Stimulated activated CD4-positive, alpha-beta T cell treated with anti-CD3 and anti-CD28 coated beads, Interleukin-4, amount 100 ng/mL, for 1 hour (primary cell): Measurements from ENCODE around the gene CARMIL3.
"Not testable (repeated sequence)": the region's sequence is repeated elsewhere in the genome, so short reads cannot be mapped to it uniquely, and the experiment has no call there.

ENCODE experiments used
- DNase-seq: peaks from one replicate; pipeline ENCODE4 v3.0.0-alpha.2; 2020

Gene CARMIL3

DNA sequence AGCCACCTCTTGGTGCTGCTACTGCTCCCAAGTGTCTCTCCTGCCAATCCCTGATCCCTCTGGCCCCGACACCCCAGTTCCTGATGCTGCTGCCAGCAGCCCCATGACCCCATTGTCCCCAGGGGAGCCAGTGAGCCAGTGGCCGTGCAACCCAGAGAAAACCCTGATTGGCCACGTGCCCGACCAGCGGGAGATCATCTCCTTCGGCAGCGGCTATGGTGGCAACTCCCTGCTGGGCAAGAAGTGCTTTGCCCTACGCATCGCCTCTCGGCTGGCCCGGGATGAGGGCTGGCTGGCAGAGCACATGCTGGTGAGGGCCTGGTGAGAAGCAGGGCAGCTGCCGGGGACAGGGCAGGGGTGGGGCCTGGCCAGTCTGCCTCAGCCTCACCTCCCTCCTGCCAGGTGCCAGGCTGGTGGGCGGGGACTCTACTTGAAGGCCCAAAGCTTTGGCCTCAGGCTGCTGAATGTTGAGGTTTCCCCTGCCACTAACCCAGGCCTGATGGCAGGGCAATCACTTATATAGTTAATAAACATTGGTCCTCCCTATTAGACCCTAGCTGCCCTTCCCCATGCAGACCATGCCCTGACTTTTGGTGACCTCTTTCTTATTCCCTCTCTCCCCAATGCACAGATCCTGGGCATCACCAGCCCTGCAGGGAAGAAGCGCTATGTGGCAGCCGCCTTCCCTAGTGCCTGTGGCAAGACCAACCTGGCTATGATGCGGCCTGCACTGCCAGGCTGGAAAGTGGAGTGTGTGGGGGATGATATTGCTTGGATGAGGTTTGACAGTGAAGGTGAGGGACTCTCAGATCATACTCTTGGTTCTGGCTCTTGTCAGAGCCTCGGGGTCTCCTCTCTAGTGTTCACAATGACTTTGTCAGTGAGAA, 47.4 kb downstream of the CARMIL3 start:
- no peak for DNase-seq

DNA sequence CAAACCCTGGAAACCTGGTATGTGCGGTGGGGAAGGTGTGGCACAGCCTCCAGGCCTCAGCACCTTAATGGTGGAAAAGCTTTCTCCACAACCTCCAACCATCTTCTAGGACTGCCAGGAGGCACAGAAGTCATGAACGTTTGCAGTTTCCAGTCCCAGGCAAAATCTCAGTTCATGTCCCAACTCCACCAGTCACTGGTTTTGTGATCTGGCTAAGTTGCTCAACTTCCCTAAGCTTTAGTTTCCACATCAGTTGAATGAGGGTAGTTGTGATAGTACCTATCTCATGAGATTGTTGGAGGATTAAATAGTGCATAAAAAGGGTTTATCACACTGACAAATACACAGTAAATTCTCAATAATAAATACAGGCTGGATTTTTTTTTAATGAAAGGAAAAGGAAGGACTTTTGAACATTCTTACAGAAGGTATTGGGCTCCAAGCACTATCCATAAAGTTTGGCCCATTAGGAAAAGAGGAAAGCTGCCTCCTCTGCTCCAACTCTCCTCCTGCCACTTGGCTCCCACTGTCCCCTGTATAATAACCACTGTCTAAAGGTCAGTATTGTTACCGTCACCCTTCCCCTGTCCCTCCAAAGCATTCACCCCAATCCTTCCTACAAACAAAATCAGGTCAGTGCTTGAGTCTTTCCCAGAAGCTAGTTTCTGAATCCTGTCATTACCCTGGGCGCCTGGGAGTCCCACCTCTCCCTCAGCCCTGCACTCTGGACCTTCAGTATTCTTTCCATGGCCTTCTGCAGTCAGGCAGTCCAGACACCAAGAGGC, 48.6 kb downstream of the CARMIL3 start:
- DNase-seq = no peak

DNA sequence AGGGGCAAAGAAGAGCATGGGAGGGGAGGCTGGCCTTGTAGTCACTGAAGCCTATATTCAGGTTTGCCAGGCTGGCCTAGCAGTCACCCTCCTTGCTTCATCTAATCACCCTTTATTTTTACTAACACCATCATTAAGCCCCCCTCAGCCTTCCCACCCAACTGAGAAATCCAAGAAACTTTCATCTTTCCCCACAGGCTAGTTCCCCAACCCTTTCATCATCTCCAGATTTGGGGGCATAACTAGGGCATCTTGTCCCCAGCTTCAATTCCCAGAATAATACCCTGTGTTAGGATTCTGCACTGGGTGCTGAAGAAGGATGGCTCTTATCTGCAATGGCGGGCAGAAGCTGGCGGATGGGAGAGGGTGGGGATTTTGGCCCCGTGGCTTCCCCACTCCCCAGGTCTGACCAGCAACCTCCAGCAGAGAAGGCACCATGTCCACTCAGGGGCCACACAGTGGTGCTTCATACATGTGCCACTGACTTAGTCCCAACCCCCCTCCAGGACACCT, 49.2 kb downstream of the CARMIL3 start:
- no peak for DNase-seq

DNA sequence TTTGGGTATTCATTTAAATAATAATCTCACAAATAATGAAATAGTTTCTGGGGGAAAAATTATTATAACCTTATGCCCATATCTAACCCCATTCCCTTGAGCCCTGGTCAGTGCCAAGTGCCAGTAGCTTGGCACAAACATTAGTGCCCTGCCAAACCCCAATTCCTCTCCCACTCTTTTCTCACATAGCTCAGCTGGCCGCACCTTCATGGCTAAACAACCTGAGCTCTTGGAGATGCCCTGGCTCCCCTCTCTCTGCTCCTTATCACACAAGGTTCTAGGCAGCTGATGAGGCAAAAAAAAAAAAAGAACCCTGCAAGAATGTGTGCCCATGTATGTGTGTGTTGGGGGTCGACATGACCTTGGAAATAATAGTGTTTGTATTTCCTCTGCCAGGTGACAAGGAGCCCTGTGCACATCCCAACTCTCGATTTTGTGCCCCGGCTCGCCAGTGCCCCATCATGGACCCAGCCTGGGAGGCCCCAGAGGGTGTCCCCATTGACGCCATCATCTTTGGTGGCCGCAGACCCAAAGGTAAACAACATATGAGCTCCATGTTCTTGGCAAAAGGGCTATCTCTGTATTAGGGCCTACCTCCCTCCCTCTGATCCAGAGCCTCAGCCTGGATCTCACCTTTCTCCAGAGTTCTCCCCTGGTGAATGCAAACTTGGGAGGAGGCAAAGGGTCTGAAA, 50.7 kb downstream of the CARMIL3 start:
- DNase-seq = no peak

DNA sequence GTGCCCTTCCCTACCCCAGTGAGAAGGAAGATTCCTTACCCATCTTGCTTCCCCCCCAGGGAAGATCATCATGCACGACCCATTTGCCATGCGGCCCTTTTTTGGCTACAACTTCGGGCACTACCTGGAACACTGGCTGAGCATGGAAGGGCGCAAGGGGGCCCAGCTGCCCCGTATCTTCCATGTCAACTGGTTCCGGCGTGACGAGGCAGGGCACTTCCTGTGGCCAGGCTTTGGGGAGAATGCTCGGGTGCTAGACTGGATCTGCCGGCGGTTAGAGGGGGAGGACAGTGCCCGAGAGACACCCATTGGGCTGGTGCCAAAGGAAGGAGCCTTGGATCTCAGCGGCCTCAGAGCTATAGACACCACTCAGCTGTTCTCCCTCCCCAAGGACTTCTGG, 51.6 kb downstream of the CARMIL3 start:
- no peak for DNase-seq

DNA sequence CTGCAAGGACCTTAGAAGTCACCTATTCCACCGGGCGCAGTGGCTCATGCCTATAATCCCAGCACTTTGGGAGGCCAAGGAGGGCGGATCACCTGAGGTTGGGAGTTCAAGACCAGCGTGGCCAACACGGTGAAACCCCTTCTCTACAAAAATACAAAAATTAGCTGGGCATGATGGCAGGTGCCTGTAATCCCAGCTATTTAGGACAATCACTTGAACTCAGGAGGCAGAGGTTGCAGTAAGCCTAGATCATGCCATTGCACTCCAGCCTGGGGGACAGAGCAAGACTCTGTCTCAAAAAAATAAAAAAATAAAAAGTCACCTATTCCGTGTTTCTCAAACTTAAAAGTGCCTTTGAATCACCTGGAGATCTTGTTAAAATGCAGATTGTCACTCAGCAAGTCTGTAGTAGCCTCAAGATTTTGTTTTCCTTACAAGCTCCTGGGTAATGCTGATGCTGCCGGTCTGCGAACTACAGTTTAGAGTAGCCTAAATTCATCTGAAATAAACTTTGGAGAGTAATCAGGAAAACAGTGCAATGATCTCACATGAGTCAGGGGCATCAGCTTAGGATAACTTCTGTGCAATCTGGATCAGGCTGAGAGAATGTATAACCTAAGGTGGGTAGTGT, 53.9 kb downstream of the CARMIL3 start:
- not testable (repeated sequence) for DNase-seq

DNA sequence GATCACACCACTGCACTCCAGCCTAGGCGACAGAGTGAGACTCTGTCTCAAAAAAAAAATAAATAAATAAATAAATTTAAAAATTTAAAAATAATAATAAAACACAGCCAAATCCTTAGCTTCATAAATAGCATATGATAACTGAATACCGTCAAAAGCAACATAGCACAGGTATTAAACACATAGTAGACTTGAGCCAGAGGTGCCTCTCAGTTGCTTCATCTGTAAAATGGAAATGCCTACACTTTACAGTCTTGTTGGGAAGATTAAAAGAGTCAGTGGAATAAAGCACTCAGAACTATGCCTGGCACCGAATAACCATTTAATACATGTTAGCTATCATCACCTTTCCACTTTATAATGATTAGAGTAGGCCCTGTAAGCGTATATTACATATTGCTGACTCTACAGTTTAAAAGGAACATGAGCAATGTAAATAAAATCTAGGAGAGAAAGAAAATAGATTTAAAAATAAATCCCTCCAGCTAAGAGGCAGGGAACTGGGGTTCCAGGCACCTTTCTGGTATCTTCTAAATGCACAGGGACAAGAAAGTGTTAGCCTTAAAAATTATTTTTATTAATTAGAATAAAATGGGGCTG, 55.0 kb downstream of the CARMIL3 start:
- DNase-seq = no peak

DNA sequence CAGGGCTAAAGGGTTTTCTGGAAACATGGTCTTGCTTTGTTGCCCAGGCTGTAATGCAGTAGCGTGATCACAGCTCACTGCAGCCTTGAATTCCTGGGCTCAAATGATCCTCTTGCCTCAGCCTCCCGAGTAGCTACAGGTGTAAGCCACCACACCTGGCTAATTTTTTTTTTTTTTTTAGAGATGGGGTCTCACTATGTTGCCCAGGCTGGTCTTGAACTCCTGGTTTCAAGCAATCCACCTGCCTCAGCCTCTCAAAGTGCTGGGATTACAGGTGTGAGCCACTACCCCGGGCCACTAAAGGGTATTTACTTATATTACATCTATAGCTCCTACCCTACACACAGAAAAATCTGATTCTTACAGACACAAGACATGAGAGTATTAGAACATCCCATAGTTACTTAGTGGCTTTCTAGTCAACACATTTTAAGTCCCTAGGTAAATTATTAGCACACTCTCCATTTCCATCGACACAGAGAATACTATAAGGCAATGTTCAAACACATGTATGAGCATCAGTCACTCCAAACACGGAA, 56.6 kb downstream of the CARMIL3 start:
- no peak for DNase-seq

DNA sequence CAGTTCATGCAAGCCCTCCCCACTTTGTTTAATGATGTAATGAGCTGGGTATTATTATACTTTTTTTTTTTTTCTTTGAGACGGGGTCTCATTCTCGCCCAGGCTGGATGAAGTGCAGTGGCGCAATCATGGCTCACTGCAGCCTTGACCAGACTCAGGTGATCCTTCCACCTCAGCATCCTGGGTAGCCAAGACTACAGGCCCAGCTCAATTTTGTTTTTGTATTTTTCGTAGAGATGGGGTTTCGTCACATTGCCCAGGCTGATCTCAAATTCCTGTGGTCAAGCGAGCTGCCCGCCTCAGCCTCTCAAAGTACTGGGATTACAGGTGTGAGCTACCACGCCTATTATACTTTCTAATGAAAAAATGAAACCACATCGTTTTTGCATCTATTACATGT, 58.3 kb downstream of the CARMIL3 start:
- DNase-seq = no peak

DNA sequence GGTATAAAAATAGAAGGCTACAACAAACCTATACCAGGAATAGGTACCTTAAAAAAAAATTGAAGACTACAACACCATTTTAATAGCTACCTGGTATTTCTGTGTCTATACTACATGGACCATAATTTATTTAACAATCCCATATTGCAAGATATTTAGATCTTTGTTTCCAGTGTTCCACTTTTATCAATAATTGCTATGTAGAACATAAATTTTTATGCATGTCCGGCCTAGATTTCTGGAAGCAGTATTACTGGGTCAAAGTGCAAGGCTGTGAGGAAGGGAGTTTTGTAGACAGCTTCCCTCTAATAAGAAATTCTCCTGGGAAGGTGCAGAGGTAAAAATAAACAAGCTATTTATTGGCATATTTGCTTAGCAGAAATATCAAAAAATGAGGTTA, 58.7 kb downstream of the CARMIL3 start:
- no peak for DNase-seq

DNA sequence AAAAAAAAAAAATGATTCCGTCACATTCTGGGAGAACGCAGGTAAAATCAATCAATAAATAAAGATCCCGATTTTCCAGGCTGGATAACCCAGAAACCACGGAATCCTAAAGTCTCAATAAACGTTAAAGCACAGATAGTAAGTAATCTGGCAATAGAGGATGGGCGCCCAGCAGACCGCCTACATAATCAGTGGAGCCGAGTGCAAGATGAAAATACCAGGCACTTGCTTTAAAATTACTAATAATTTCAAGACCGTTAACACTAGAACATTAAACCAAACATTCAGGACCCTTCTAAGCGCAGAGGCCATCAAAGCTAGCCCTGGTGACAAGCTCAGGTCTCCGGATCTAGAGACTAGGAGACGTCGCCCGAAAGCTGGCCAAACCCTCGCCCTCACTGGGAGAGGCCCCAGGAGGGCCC, 61.6 kb downstream of the CARMIL3 start:
- no peak for DNase-seq

DNA sequence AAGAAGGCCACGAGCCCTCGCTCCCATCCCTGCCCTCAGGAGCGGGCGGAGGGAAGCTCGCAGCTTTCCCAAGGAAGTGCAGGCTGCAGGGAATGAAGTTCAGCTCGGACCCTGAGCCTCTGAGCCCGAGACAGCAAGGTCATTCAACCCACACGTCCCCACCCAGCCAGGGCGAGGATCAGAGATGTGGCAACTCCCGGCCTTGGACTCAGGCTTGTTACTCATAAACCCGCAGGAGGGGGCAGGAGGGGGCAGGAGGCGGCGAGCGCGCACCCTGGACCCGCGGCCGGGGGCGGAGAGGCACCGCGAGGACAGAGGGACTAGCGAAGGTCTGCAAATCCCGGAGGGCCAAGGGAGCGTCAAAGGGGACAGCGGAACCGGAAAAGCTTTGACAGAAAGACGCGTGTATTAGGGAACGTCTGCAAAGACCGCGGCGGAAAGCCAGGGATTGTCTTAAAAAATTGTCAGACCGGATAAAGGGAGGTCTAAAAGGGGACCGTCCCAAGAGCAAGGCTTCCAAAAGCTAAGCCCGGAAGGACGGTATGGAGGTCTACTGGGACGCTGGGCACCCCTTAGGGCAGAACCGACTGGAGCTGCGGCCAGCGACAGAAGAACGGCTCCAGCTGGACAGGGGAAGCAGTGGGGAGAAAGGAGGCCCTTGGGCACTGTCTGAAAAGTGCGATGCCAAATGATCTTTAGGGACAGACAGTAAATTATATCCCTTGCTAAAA, 62.2 kb downstream of the CARMIL3 start:
- peak; percentile 69 for DNase-seq

DNA sequence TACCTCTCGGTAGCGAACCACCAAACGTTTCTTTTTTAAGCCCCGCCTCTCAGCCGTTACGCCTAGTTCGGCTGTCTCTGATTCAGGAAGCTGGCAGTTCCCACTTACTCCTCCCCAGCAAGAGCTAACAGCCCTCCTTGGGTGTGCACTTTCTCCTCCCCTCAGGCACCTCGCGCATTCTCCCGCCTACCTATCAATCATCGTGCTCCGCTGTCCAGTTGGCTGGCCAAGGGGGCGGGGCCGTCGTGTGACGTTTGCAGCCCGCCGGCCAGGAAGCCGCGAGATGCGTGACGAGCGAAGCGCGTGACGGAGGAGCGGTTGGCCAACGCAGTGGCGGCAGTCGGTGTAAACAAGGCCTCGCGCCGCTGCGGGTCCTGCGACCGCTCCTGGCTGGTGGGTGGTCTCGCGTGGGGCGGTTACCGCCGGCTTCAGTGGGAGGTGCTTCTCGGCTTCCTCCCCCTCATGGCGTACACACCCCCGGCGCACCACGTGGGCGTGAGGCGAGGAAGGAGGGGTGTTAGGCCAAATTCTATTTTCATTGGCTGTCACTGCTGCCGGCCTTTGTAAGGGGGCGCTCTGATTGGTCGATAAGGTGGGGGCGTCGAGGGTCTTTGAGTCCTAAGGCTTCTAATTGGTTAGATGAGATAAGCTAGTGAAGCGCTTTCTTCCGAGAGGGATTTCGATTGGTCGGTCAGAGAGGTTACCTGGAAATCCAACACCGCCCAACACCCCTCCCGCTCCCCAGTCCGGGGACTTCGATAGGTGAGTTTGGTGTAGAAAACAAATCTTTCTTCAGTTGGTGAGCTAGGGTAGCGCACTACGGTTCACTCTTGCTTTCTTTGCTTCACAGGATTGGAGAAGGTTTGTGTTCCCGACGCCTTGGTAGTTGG, 63.0 kb downstream of the CARMIL3 start, which contains the start of the genes DCAF11 and NRL:
TSS of gene DCAF11 (plus strand) at position 246 of the 890 bp plus-strand sequence. CDS start 818 bp downstream, outside the sequence.
TSS of gene NRL (minus strand) at position 418 of the 890 bp plus-strand sequence. CDS start 32,101 bp downstream, outside the sequence.
- DNase-seq = peak; percentile 97

DNA sequence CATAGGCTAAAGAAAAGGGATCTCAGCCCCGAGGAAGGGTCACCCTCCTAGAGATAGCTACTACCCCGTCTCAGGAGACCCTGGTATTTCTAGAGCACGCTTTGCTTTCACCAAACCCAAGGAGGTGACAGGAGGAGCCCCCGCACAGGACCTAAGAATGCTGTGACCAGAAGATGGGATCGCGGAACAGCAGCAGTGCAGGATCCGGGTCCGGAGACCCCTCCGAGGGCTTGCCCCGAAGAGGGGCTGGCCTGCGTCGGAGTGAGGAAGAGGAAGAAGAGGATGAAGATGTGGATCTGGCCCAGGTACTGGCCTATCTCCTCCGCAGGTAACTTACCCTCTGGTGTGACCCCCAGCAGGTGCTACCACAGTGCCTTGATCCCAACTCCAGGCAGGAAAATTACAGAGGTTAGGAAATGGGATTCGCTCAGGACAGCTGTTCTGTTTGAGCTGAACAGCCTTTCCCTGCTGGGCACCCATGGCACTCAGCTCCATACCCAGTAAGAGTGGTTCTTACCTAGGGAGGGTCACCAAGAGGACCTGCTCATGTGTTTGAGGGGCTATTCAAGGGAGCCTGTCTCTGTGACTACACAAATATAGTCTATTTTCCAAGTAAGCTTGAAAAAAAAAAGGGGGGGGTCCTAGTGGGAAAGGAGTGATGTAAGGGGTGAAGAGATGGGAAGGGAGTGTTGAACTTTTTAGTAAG, 63.8 kb downstream of the CARMIL3 start:
- DNase-seq = no peak

DNA sequence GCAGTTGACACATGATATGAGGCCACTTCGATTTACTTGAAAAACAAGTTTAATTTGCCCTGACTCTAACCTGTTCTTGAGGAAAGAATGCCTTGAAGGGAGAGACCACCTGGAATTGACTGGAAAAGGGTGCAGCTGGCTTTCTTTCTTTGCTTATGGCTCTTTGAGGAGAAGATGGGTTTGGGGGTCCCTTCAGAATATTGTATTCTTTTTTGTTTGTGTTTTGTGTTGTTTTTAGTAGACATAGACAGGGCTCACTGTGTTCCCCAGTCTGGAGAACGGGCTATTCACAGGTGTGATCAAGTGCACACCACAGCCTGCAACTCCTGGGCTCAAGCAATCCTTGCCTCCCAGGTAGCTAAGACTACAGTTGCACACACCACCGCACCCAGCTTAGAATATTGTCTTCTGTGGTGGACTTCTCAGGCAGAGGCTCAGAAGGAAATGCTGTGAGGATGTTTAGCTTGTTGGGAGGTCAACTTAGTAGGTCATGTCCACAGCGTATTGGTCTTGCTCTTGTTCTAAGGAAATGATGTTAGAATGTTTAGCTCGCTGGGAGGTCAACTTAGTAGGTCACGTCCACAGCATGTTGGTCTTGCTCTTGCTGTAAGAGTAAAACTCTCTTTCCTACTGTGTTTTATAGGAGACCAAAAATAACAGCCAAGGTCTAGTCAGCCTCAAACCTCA, 64.5 kb downstream of the CARMIL3 start:
- no peak for DNase-seq

DNA sequence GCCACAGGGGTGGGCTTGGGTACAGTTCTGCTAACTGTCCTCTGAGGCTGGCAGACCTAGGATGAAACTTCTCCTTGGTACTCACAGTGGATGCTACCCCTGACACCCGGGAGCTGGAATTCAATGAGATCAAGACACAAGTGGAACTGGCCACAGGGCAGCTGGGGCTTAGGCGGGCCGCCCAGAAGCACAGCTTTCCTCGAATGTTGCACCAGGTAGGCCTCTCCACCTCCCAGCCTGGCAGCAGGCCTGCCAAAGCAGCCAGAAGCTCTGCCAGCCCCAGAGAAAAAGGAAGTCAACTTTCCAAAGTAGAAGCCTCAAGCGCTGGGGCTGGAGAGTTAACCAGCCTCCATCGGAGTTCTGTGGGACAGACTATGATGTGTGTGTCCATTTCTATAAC, 65.4 kb downstream of the CARMIL3 start:
- no peak for DNase-seq
